ENCODE data around the gene CCDC159. TPM values are rescaled to one million over a fixed set of nuclear protein-coding genes. Genes with fewer than 3 reads are reported as not detected.

The CCDC159 gene
- total and polyA plus RNA-seq, 2 experiments from 2014 or later, result 3.4 to 6.2 TPM

DNA sequence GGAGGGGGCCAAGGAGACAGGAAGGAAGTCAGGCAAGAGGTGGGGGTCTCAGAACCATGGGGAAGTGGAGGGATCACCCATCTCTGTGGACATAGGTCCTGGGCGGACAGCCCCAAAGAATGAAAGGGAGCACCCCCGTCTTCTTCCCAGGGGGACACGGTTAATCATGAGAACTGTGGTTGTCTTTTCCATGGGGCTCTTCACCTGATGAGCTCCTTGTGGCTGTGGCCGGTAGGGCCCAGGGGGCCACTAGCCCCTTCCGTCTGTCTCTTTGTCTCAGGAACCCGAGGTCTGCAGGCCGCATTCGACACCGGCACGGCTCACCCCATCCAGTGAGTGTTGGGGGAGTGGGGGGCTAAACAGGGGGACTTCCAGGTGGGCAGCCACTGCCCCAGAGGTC lies 17.6 kb downstream of the CCDC159 start (continued):
- TF ChIP-seq STAT1 (IDR thresholded peaks at IDR 0.05; ENCODE audit: unreplicated experiment) (no peak), CREB1 (CRISPR knock-in tag; IDR thresholded peaks at IDR 0.05; ENCODE audit: low read depth) (no peak), JUNB (IDR thresholded peaks at IDR 0.05; ENCODE audit: unreplicated experiment) (no peak), ZNF331 (CRISPR knock-in tag; IDR thresholded peaks at IDR 0.05; ENCODE audit: low read depth) (no peak), NANOG (IDR thresholded peaks at IDR 0.05; ENCODE audit: borderline replicate concordance) (no peak)
- TF ChIP-seq, protein P1, sequence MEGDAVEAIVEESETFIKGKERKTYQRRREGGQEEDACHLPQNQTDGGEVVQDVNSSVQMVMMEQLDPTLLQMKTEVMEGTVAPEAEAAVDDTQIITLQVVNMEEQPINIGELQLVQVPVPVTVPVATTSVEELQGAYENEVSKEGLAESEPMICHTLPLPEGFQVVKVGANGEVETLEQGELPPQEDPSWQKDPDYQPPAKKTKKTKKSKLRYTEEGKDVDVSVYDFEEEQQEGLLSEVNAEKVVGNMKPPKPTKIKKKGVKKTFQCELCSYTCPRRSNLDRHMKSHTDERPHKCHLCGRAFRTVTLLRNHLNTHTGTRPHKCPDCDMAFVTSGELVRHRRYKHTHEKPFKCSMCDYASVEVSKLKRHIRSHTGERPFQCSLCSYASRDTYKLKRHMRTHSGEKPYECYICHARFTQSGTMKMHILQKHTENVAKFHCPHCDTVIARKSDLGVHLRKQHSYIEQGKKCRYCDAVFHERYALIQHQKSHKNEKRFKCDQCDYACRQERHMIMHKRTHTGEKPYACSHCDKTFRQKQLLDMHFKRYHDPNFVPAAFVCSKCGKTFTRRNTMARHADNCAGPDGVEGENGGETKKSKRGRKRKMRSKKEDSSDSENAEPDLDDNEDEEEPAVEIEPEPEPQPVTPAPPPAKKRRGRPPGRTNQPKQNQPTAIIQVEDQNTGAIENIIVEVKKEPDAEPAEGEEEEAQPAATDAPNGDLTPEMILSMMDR (conservative IDR thresholded peaks at IDR 0.05; ENCODE audit: low read depth in 2 of 2), result no peak
- TF ChIP-seq, protein P2, sequence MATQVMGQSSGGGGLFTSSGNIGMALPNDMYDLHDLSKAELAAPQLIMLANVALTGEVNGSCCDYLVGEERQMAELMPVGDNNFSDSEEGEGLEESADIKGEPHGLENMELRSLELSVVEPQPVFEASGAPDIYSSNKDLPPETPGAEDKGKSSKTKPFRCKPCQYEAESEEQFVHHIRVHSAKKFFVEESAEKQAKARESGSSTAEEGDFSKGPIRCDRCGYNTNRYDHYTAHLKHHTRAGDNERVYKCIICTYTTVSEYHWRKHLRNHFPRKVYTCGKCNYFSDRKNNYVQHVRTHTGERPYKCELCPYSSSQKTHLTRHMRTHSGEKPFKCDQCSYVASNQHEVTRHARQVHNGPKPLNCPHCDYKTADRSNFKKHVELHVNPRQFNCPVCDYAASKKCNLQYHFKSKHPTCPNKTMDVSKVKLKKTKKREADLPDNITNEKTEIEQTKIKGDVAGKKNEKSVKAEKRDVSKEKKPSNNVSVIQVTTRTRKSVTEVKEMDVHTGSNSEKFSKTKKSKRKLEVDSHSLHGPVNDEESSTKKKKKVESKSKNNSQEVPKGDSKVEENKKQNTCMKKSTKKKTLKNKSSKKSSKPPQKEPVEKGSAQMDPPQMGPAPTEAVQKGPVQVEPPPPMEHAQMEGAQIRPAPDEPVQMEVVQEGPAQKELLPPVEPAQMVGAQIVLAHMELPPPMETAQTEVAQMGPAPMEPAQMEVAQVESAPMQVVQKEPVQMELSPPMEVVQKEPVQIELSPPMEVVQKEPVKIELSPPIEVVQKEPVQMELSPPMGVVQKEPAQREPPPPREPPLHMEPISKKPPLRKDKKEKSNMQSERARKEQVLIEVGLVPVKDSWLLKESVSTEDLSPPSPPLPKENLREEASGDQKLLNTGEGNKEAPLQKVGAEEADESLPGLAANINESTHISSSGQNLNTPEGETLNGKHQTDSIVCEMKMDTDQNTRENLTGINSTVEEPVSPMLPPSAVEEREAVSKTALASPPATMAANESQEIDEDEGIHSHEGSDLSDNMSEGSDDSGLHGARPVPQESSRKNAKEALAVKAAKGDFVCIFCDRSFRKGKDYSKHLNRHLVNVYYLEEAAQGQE (IDR thresholded peaks at IDR 0.05; ENCODE audit: unreplicated experiment), result no peak

DNA sequence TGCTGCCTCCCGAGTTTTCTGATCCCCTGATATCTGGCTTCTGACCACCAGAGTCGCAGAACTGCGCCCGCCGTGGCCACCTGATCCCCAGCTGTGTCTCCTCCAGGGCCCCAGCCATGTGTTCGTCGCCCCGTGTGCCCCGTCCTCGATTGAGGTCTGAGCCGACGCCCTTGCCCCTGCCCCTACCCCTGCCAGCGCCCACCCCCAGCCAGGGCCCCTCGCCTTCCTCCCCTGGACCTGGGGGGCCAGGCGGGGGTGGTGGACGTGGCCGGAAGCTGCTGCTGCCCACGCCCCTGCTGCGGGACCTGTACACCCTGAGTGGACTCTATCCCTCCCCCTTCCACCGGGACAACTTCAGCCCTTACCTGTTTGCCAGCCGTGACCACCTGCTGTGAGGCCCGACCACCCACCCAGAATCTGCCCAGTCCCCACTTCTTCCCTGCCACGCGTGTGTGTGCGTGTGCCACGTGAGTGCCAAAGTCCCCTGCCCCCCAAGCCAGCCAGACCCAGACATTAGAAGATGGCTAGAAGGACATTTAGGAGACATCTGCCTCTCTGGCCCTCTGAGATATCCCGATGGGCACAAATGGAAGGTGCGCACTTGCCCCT lies 18.1 kb downstream of the CCDC159 start:
- Mint-ChIP-seq H3K27me3 (ENCODE audit: insufficient read depth, low read depth, poor library complexity) (peaks cover 17% of the 10 kb centered on the region), H3K9me3 (no peaks in the 10 kb centered on the region), H3K4me1 (peaks cover 12% of the 10 kb centered on the region), H3K4me3 (no peak overlapping the region), H3K27ac (no peak overlapping the region), H3K36me3 (ENCODE audit: low read depth) (0 out of 3 replicates have a peak, but pooled peaks cover 3% of the 10 kb centered on the region)
- no peak for ATAC-seq
- no peaks in the 10 kb centered on the region for H3F3A ChIP-seq (replicated peaks; ENCODE audit: low read depth)
- H3K4me1 ChIP-seq (ENCODE audit: insufficient read depth), result peaks cover 6% of the 10 kb centered on the region; the same call in 1 of the 2 replicates
- no peaks in the 10 kb centered on the region for H3K36me3 ChIP-seq (ENCODE audit: insufficient read depth)
- H3K79me2 ChIP-seq (replicated peaks; ENCODE audit: insufficient read depth), result no peaks in the 10 kb centered on the region
- no peaks in the 10 kb centered on the region for H3K9me2 ChIP-seq (ENCODE audit: insufficient read depth)
- H3K4me3 ChIP-seq, result no peak overlapping the region
- DNase-seq (ENCODE audit: low spot score), result no peak
- H2AFZ ChIP-seq, result no peak overlapping the region
- no peak overlapping the region for H3K27ac ChIP-seq (ENCODE audit: low read depth)
- H3K27me3 ChIP-seq (ENCODE audit: insufficient read depth), result no peaks in the 10 kb centered on the region
- H3K4me2 ChIP-seq, result no peak overlapping the region
- H4K20me1 ChIP-seq (replicated peaks; ENCODE audit: insufficient read depth), result 0 out of 2 replicates have a peak, but pooled peaks cover 5% of the 10 kb centered on the region
- TF ChIP-seq, protein P1 (conservative IDR thresholded peaks at IDR 0.05; ENCODE audit: low read depth in 2 of 2), result no peak
- TF ChIP-seq STAT1 (IDR thresholded peaks at IDR 0.05; ENCODE audit: unreplicated experiment), result no peak
- TF ChIP-seq, protein P3, sequence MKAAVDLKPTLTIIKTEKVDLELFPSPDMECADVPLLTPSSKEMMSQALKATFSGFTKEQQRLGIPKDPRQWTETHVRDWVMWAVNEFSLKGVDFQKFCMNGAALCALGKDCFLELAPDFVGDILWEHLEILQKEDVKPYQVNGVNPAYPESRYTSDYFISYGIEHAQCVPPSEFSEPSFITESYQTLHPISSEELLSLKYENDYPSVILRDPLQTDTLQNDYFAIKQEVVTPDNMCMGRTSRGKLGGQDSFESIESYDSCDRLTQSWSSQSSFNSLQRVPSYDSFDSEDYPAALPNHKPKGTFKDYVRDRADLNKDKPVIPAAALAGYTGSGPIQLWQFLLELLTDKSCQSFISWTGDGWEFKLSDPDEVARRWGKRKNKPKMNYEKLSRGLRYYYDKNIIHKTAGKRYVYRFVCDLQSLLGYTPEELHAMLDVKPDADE (IDR thresholded peaks at IDR 0.05), result no peak
- no peak for TF ChIP-seq JUNB (IDR thresholded peaks at IDR 0.05; ENCODE audit: unreplicated experiment)
- TF ChIP-seq, protein P4, sequence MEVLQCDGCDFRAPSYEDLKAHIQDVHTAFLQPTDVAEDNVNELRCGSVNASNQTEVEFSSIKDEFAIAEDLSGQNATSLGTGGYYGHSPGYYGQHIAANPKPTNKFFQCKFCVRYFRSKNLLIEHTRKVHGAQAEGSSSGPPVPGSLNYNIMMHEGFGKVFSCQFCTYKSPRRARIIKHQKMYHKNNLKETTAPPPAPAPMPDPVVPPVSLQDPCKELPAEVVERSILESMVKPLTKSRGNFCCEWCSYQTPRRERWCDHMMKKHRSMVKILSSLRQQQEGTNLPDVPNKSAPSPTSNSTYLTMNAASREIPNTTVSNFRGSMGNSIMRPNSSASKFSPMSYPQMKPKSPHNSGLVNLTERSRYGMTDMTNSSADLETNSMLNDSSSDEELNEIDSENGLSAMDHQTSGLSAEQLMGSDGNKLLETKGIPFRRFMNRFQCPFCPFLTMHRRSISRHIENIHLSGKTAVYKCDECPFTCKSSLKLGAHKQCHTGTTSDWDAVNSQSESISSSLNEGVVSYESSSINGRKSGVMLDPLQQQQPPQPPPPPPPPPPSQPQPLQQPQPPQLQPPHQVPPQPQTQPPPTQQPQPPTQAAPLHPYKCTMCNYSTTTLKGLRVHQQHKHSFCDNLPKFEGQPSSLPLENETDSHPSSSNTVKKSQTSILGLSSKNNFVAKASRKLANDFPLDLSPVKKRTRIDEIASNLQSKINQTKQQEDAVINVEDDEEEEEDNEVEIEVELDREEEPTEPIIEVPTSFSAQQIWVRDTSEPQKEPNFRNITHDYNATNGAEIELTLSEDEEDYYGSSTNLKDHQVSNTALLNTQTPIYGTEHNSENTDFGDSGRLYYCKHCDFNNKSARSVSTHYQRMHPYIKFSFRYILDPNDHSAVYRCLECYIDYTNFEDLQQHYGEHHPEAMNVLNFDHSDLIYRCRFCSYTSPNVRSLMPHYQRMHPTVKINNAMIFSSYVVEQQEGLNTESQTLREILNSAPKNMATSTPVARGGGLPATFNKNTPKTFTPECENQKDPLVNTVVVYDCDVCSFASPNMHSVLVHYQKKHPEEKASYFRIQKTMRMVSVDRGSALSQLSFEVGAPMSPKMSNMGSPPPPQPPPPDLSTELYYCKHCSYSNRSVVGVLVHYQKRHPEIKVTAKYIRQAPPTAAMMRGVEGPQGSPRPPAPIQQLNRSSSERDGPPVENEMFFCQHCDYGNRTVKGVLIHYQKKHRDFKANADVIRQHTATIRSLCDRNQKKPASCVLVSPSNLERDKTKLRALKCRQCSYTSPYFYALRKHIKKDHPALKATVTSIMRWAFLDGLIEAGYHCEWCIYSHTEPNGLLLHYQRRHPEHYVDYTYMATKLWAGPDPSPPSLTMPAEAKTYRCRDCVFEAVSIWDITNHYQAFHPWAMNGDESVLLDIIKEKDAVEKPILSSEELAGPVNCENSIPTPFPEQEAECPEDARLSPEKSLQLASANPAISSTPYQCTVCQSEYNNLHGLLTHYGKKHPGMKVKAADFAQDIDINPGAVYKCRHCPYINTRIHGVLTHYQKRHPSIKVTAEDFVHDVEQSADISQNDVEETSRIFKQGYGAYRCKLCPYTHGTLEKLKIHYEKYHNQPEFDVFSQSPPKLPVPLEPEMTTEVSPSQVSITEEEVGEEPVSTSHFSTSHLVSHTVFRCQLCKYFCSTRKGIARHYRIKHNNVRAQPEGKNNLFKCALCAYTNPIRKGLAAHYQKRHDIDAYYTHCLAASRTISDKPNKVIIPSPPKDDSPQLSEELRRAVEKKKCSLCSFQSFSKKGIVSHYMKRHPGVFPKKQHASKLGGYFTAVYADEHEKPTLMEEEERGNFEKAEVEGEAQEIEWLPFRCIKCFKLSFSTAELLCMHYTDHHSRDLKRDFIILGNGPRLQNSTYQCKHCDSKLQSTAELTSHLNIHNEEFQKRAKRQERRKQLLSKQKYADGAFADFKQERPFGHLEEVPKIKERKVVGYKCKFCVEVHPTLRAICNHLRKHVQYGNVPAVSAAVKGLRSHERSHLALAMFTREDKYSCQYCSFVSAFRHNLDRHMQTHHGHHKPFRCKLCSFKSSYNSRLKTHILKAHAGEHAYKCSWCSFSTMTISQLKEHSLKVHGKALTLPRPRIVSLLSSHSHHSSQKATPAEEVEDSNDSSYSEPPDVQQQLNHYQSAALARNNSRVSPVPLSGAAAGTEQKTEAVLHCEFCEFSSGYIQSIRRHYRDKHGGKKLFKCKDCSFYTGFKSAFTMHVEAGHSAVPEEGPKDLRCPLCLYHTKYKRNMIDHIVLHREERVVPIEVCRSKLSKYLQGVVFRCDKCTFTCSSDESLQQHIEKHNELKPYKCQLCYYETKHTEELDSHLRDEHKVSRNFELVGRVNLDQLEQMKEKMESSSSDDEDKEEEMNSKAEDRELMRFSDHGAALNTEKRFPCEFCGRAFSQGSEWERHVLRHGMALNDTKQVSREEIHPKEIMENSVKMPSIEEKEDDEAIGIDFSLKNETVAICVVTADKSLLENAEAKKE (CRISPR knock-in tag; IDR thresholded peaks at IDR 0.05), result no peak
